HCT116 (cell line): Measurements from ENCODE around the gene KIAA2012. TPM values are rescaled to one million over a fixed set of nuclear protein-coding genes. Genes with fewer than 3 reads are reported as not detected.

Experiments used
- ATAC-seq: fragments of 200-7000 bp; cut with Tn5 transposase; 2 replicates; pipeline ENCODE4 v1.9.1; 2020; ENCODE audit warnings: mild to moderate bottlenecking, moderate library complexity
- BruUV-seq: library from RNA; stranded (reverse); fragments of 400-500 nt; replicated peaks from 2 replicates; lab custom pipeline; 2021; lab: Mats Ljungman, UMichigan
- CTCF ChIA-PET: fragments of 300-600 bp; sonication (Branson Sonifier 250); formaldehyde crosslinking; loops from one replicate; lab custom pipeline; 2021; ENCODE audit warnings: antibody characterized with exemption; lab: Charles Lee
- POLR2A ChIA-PET: fragments of 300-600, 350-600 bp; sonication (Branson Sonifier 250); formaldehyde crosslinking; loops from one replicate; lab custom pipeline; 2021; ENCODE audit warnings: antibody characterized with exemption; lab: Charles Lee
- RAD21 ChIA-PET, 2 experiments: fragments of 300-600 bp; sonication (Branson Sonifier 250); formaldehyde crosslinking; loops; one replicate each; lab custom pipeline; 2023; ENCODE audit warnings: low total read pairs in 2 of 2; ENCODE audit not compliant: uncharacterized antibody in 2 of 2, unreplicated experiment in 2 of 2, low non-redundant PET in 1 of 2; lab: Charles Lee
- DNase-seq: peaks from one replicate; pipeline ENCODE4 v3.0.0-alpha.2; 2010; ENCODE audit warnings: low read depth, low spot score
- H2AFZ ChIP-seq: fragments of 200-600 bp; shearing (Covaris generic), sonication (generic); 2 replicates; pipeline ENCODE4 v1.6.1; 2017; ENCODE audit warnings: low read depth, mixed run types, mixed read lengths, antibody characterized with exemption, low read length; ENCODE audit not compliant: poor library complexity, severe bottlenecking
- H3K27ac ChIP-seq: 2 replicates; pipeline ENCODE4 v1.5.1; 2012; ENCODE audit warnings: low read depth, low read length
- H3K27me3 ChIP-seq: fragments of 200-600 bp; sonication (generic); 2 replicates; pipeline ENCODE4 v1.6.1; 2016; ENCODE audit warnings: mixed run types, low read length, mixed read lengths; ENCODE audit not compliant: insufficient read depth
- H3K36me3 ChIP-seq, 2 experiments: fragments of 200-500 bp in 1 of 2; fragments of 200-600 bp in 1 of 2; sonication (Bioruptor generic) in 1 of 2; sonication (generic) in 1 of 2; 2 replicates each; pipeline versions ENCODE4 v1.5.1 to v1.6.1; 2014 to 2016; ENCODE audit warnings: low read length in 2 of 2, inconsistent platforms in 1 of 2, mixed read lengths in 1 of 2, mixed run types in 1 of 2; ENCODE audit not compliant: insufficient read depth in 2 of 2, control insufficient read depth in 1 of 2
- H3K4me1 ChIP-seq, 2 experiments: fragments of 200-600 bp in 1 of 2; sonication (generic) in 1 of 2; 2 replicates each; pipeline versions ENCODE4 v1.5.1 to v1.6.1; 2012 to 2017; ENCODE audit warnings: low read length in 2 of 2, inconsistent platforms in 1 of 2, mild to moderate bottlenecking in 1 of 2, mixed read lengths in 1 of 2, mixed run types in 1 of 2, moderate library complexity in 1 of 2; ENCODE audit not compliant: insufficient read depth in 2 of 2, control insufficient read depth in 1 of 2
- H3K4me2 ChIP-seq: fragments of 200-600 bp; sonication (generic); 2 replicates; pipeline ENCODE4 v1.6.1; 2017; ENCODE audit warnings: mixed run types, low read length, mixed read lengths
- H3K4me3 ChIP-seq, 2 experiments: fragments of 200-600 bp in 1 of 2; sonication (generic) in 1 of 2; replicated peaks in 1 of 2; 2 replicates each; pipeline ENCODE4 v1.5.1; 2011 to 2016; ENCODE audit warnings: low read length in 2 of 2, control low read depth in 1 of 2, low read depth in 1 of 2, mild to moderate bottlenecking in 1 of 2, mixed read lengths in 1 of 2, mixed run types in 1 of 2
- H3K79me2 ChIP-seq: fragments of 200-600 bp; sonication (generic); 2 replicates; pipeline ENCODE4 v1.6.1; 2017; ENCODE audit warnings: mild to moderate bottlenecking, mixed run types, low read length, moderate library complexity, mixed read lengths; ENCODE audit not compliant: insufficient read depth
- H3K9ac ChIP-seq: fragments of 200-600 bp; sonication (generic); 2 replicates; pipeline ENCODE4 v1.6.1; 2016; ENCODE audit warnings: low read length, mixed read lengths
- H3K9me2 ChIP-seq: fragments of 200-600 bp; sonication (generic), shearing (Covaris generic); 2 replicates; pipeline ENCODE4 v1.6.1; 2017; ENCODE audit warnings: mixed run types, mild to moderate bottlenecking, moderate library complexity; ENCODE audit not compliant: insufficient read depth
- H3K9me3 ChIP-seq, 2 experiments: fragments of 200-500 bp in 1 of 2; fragments of 200-600 bp in 1 of 2; sonication (Bioruptor generic) in 1 of 2; sonication (generic) in 1 of 2; 2 replicates each; pipeline ENCODE4 v1.6.1; 2014 to 2017; ENCODE audit warnings: low read length in 2 of 2, mixed read lengths in 2 of 2, inconsistent platforms in 1 of 2, low read depth in 1 of 2, mild to moderate bottlenecking in 1 of 2, mixed run types in 1 of 2, moderate library complexity in 1 of 2; ENCODE audit not compliant: control insufficient read depth in 1 of 2, insufficient read depth in 1 of 2
- H4K20me1 ChIP-seq: fragments of 200-600 bp; sonication (generic), shearing (Covaris generic); 2 replicates; pipeline ENCODE4 v1.6.1; 2017; ENCODE audit warnings: mixed run types, mild to moderate bottlenecking, moderate library complexity; ENCODE audit not compliant: insufficient read depth
- CEBPB ChIP-seq: IDR thresholded peaks from 2 replicates; pipeline ENCODE4 v1.6.1; 2012; ENCODE audit warnings: low read depth
- EGR1 ChIP-seq: IDR thresholded peaks from 2 replicates; pipeline ENCODE4 v1.6.1; 2012; ENCODE audit warnings: low read depth
- EZH2phosphoT487 ChIP-seq: fragments of 200-600 bp; IDR thresholded peaks from 2 replicates; pipeline ENCODE4 v1.6.1; 2018; ENCODE audit warnings: antibody characterized with exemption, borderline replicate concordance
- JUND ChIP-seq: IDR thresholded peaks from 2 replicates; pipeline ENCODE4 v1.6.1; 2012
- POLR2A ChIP-seq: IDR thresholded peaks from 2 replicates; pipeline ENCODE4 v1.7.0; 2011; ENCODE audit warnings: borderline replicate concordance; ENCODE audit not compliant: insufficient read depth, insufficient read length; ENCODE audit errors: extremely low read depth
- POLR2AphosphoS5 ChIP-seq: IDR thresholded peaks from 2 replicates; pipeline ENCODE4 v1.6.1; 2011; ENCODE audit warnings: mild to moderate bottlenecking, low read depth, low read length, moderate library complexity
- RAD21 ChIP-seq: IDR thresholded peaks from 2 replicates; pipeline ENCODE4 v1.6.1; 2012; ENCODE audit warnings: low read depth, mild to moderate bottlenecking
- SP1 ChIP-seq: IDR thresholded peaks from 2 replicates; pipeline ENCODE4 v1.6.1; 2012; ENCODE audit warnings: low read depth
- SRF ChIP-seq: IDR thresholded peaks from 2 replicates; pipeline ENCODE4 v1.6.1; 2012; ENCODE audit warnings: low read depth
- TCF7L2 ChIP-seq: IDR thresholded peaks from 2 replicates; pipeline ENCODE4 v1.7.0; 2011; ENCODE audit warnings: borderline replicate concordance, inconsistent platforms; ENCODE audit not compliant: insufficient read depth, insufficient read length; ENCODE audit errors: extremely low read depth
- ZFX ChIP-seq: fragments of 450-650 bp; IDR thresholded peaks from 2 replicates; pipeline ENCODE4 v1.6.1; 2017
- ZNF274 ChIP-seq: fragments of 200-500 bp; sonication (Bioruptor generic); IDR thresholded peaks from 2 replicates; pipeline ENCODE4 v1.6.1; 2014; ENCODE audit warnings: mild to moderate bottlenecking, low read depth, low read length, inconsistent platforms
- intact Hi-C: fragments of 100-400 bp; cut with micrococcal nuclease; formaldehyde crosslinking; loops from 2 replicates; pipeline ENCODE4 v1.10.0; 2022
- total RNA-seq: library from RNA; stranded (reverse); gene quantifications from one replicate; pipeline ENCODE4 v1.2.1, GENCODE V29; 2021; ENCODE audit not compliant: unreplicated experiment
- TF ChIP-seq, protein P1 (sequence below): IDR thresholded peaks from 2 replicates; pipeline ENCODE4 v1.6.1; 2012; ENCODE audit warnings: low read depth
- TF ChIP-seq, protein P2 (sequence below): IDR thresholded peaks from 2 replicates; pipeline ENCODE4 v1.6.1; 2012
- TF ChIP-seq, protein P3 (sequence below): IDR thresholded peaks from 2 replicates; pipeline ENCODE4 v1.6.1; 2011; ENCODE audit warnings: mild to moderate bottlenecking, low read length, moderate library complexity; ENCODE audit not compliant: insufficient replicate concordance; ENCODE audit errors: extremely low read depth

The KIAA2012 gene
- total RNA-seq, 1 experiment from 2014 or later = not detected

DNA sequence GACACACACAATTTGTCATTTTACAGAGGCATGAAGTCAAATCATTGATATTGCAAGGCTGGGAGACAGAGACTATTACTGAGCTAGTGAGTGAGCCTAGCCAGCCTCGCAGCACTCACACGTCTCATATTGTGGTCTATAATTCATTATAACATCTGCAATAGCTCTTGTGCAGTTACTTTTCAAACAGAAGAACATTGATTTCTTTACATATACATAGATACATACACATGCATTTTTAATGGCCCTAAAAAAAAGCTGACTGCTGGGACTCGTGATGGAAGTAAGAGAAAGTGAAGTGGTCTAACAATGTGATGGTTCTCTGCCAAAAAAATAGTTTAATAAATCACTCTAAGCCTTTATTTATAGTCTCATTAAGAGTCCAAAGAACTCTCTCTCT lies 56.8 kb downstream of the KIAA2012 start:
- Histone ChIP-seq H2AFZ (no peak overlapping the region), H3K79me2 (no peaks in the 10 kb centered on the region), H4K20me1 (no peaks in the 10 kb centered on the region), H3K9me3 (no peaks in the 10 kb centered on the region), H3K27ac (no peak overlapping the region), H3K4me2 (no peak overlapping the region), H3K9ac (no peak overlapping the region), H3K4me1 (no peaks in the 10 kb centered on the region), H3K9me2 (no peaks in the 10 kb centered on the region), H3K4me3 (no peak overlapping the region), H3K27me3 (no peaks in the 10 kb centered on the region), H3K36me3 (no peaks in the 10 kb centered on the region)
- ChIA-PET RAD21 (no interaction called here), CTCF (no interaction called here), POLR2A (no interaction called here)
- intact Hi-C loops = no loop called here
- no peak for TF ChIP-seq SP1
- no peak for TF ChIP-seq EGR1
- TF ChIP-seq ZFX = no peak
- TF ChIP-seq, protein P1, sequence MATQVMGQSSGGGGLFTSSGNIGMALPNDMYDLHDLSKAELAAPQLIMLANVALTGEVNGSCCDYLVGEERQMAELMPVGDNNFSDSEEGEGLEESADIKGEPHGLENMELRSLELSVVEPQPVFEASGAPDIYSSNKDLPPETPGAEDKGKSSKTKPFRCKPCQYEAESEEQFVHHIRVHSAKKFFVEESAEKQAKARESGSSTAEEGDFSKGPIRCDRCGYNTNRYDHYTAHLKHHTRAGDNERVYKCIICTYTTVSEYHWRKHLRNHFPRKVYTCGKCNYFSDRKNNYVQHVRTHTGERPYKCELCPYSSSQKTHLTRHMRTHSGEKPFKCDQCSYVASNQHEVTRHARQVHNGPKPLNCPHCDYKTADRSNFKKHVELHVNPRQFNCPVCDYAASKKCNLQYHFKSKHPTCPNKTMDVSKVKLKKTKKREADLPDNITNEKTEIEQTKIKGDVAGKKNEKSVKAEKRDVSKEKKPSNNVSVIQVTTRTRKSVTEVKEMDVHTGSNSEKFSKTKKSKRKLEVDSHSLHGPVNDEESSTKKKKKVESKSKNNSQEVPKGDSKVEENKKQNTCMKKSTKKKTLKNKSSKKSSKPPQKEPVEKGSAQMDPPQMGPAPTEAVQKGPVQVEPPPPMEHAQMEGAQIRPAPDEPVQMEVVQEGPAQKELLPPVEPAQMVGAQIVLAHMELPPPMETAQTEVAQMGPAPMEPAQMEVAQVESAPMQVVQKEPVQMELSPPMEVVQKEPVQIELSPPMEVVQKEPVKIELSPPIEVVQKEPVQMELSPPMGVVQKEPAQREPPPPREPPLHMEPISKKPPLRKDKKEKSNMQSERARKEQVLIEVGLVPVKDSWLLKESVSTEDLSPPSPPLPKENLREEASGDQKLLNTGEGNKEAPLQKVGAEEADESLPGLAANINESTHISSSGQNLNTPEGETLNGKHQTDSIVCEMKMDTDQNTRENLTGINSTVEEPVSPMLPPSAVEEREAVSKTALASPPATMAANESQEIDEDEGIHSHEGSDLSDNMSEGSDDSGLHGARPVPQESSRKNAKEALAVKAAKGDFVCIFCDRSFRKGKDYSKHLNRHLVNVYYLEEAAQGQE = no peak
- no peak for TF ChIP-seq POLR2AphosphoS5
- TF ChIP-seq POLR2A = no peak
- TF ChIP-seq, protein P2, sequence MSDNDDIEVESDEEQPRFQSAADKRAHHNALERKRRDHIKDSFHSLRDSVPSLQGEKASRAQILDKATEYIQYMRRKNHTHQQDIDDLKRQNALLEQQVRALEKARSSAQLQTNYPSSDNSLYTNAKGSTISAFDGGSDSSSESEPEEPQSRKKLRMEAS = no peak
- no peak for TF ChIP-seq SRF
- no peak for TF ChIP-seq TCF7L2
- TF ChIP-seq, protein P3, sequence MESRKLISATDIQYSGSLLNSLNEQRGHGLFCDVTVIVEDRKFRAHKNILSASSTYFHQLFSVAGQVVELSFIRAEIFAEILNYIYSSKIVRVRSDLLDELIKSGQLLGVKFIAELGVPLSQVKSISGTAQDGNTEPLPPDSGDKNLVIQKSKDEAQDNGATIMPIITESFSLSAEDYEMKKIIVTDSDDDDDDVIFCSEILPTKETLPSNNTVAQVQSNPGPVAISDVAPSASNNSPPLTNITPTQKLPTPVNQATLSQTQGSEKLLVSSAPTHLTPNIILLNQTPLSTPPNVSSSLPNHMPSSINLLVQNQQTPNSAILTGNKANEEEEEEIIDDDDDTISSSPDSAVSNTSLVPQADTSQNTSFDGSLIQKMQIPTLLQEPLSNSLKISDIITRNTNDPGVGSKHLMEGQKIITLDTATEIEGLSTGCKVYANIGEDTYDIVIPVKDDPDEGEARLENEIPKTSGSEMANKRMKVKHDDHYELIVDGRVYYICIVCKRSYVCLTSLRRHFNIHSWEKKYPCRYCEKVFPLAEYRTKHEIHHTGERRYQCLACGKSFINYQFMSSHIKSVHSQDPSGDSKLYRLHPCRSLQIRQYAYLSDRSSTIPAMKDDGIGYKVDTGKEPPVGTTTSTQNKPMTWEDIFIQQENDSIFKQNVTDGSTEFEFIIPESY = no peak
- no peak for TF ChIP-seq EZH2phosphoT487
- TF ChIP-seq JUND = no peak
- TF ChIP-seq CEBPB = no peak
- TF ChIP-seq ZNF274 = no peak
- no peak for TF ChIP-seq RAD21
- ATAC-seq (no peak), DNase-seq (no peak)
- no TSS peak for BruUV-seq
